ENCODE data around the gene RNF32. TPM values are rescaled to one million over a fixed set of nuclear protein-coding genes. Genes with fewer than 3 reads are reported as not detected.

Gene RNF32
- total RNA-seq, 2 donors from 2014 or later: 2.4 to 7.3 TPM

- H3K27me3 ChIP-seq (replicated peaks; ENCODE audit: insufficient read depth): no peaks in the 10 kb centered on the region
- intact Hi-C loops (cut with DNase I): no loop called here
- H3K36me3 ChIP-seq: no peaks in the 10 kb centered on the region
- no peak overlapping the region for H3K27ac ChIP-seq
- no peaks in the 10 kb centered on the region for H3K4me1 ChIP-seq (replicated peaks)
- H3K4me3 ChIP-seq: no peak overlapping the region
- DNase-seq (ENCODE audit: low spot score): no peak
- TF ChIP-seq POLR2AphosphoS5 (IDR thresholded peaks at IDR 0.05) (no peak), CTCF (IDR thresholded peaks at IDR 0.05) (no peak), POLR2A (IDR thresholded peaks at IDR 0.05) (no peak)
- 91% methylated on average over 6 of the region's 6 CpGs for WGBS
- H3K9me3 ChIP-seq: no peaks in the 10 kb centered on the region
Observed at GRCh38 chr7:156659203-156659602, 18.6 kb downstream of the RNF32 start.

- Histone ChIP-seq H3K36me3 (no peaks in the 10 kb centered on the region), H3K9me3 (no peaks in the 10 kb centered on the region), H3K27ac (no peak overlapping the region), H3K4me3 (no peak overlapping the region), H3K4me1 (replicated peaks) (no peaks in the 10 kb centered on the region), H3K27me3 (replicated peaks; ENCODE audit: insufficient read depth) (no peaks in the 10 kb centered on the region)
- no peak for DNase-seq (ENCODE audit: low spot score)
- intact Hi-C loops (cut with DNase I): no loop called here
- no peak for TF ChIP-seq POLR2AphosphoS5 (IDR thresholded peaks at IDR 0.05)
- 51% methylated on average over 11 of the region's 11 CpGs for WGBS
Observed at GRCh38 chr7:156659961-156660360, 19.4 kb downstream of the RNF32 start.

GRCh38 chr7:156661637-156662036 lies 21.1 kb downstream of the RNF32 start:
- WGBS: 89% methylated on average over 5 of the region's 5 CpGs
- Histone ChIP-seq H3K36me3 (no peaks in the 10 kb centered on the region), H3K4me3 (no peak overlapping the region)

GRCh38 chr7:156662277-156662676 lies 21.7 kb downstream of the RNF32 start:
- H3K9me3 ChIP-seq: no peaks in the 10 kb centered on the region
- H3K27me3 ChIP-seq (replicated peaks; ENCODE audit: insufficient read depth): no peaks in the 10 kb centered on the region
- H3K4me3 ChIP-seq: no peak overlapping the region
- no peak for DNase-seq (ENCODE audit: low spot score)
- no peaks in the 10 kb centered on the region for H3K36me3 ChIP-seq
- H3K27ac ChIP-seq: no peak overlapping the region
- TF ChIP-seq POLR2AphosphoS5 (IDR thresholded peaks at IDR 0.05) (no peak), CTCF (IDR thresholded peaks at IDR 0.05) (no peak), POLR2A (IDR thresholded peaks at IDR 0.05) (no peak)
- no peaks in the 10 kb centered on the region for H3K4me1 ChIP-seq (replicated peaks)
- 87% methylated on average over 4 of the region's 4 CpGs for WGBS
- intact Hi-C loops (cut with DNase I): no loop called here

More at GRCh38 chr7:156661637-156662036, 21.1 kb downstream of the RNF32 start:
- no peaks in the 10 kb centered on the region for H3K27me3 ChIP-seq (replicated peaks; ENCODE audit: insufficient read depth)
- no peak overlapping the region for H3K27ac ChIP-seq
- intact Hi-C loops (cut with DNase I): no loop called here
- TF ChIP-seq CTCF (IDR thresholded peaks at IDR 0.05) (no peak), POLR2A (IDR thresholded peaks at IDR 0.05) (no peak), POLR2AphosphoS5 (IDR thresholded peaks at IDR 0.05) (no peak)
- no peaks in the 10 kb centered on the region for H3K9me3 ChIP-seq
- no peaks in the 10 kb centered on the region for H3K4me1 ChIP-seq (replicated peaks)
- no peak for DNase-seq (ENCODE audit: low spot score)

GRCh38 chr7:156665101-156665500 lies 24.5 kb downstream of the RNF32 start:
- H3K27ac ChIP-seq: no peak overlapping the region
- 88% methylated on average over 4 of the region's 4 CpGs for WGBS

More at GRCh38 chr7:156665101-156665500, 24.5 kb downstream of the RNF32 start:
- TF ChIP-seq CTCF (IDR thresholded peaks at IDR 0.05): no peak
- no peak for TF ChIP-seq POLR2AphosphoS5 (IDR thresholded peaks at IDR 0.05)
- TF ChIP-seq POLR2A (IDR thresholded peaks at IDR 0.05): no peak
- Histone ChIP-seq H3K4me3 (no peak overlapping the region), H3K9me3 (no peaks in the 10 kb centered on the region), H3K27me3 (replicated peaks; ENCODE audit: insufficient read depth) (no peaks in the 10 kb centered on the region), H3K4me1 (replicated peaks) (no peaks in the 10 kb centered on the region), H3K36me3 (no peaks in the 10 kb centered on the region)
- intact Hi-C loops (cut with DNase I): no loop called here
- DNase-seq (ENCODE audit: low spot score): no peak
